GM12891 (cell line): ENCODE measurements around the gene LDB2.

Experiments
- DNase-seq: peaks from one replicate; pipeline ENCODE4 v3.0.0; 2011; ENCODE audit warnings: low spot score; ENCODE audit not compliant: insufficient read length
- FAIRE-seq: peaks from 2 replicates; lab custom pipeline; 2011; peaks lifted over from hg19 to GRCh38; lab: Jason Lieb, UNC
- PAX5 ChIP-seq: IDR thresholded peaks from 2 replicates; pipeline ENCODE4 v1.6.1; 2011; ENCODE audit warnings: low read length, moderate library complexity, mild to moderate bottlenecking; ENCODE audit not compliant: insufficient read depth, severe bottlenecking
- POLR2A ChIP-seq: IDR thresholded peaks from 2 replicates; pipeline ENCODE4 v1.6.1; 2011; ENCODE audit warnings: low read depth, low read length, control low read depth
- POLR2AphosphoS5 ChIP-seq: IDR thresholded peaks from 2 replicates; pipeline ENCODE4 v1.6.1; 2011; ENCODE audit warnings: low read depth, low read length, control low read depth
- POU2F2 ChIP-seq: IDR thresholded peaks from 2 replicates; pipeline ENCODE4 v1.6.1; 2011; ENCODE audit warnings: low read depth, mild to moderate bottlenecking, control low read depth, low read length, moderate library complexity
- SPI1 ChIP-seq: IDR thresholded peaks from 2 replicates; pipeline ENCODE4 v1.6.1; 2011; ENCODE audit warnings: low read depth, low read length, control low read depth
- TAF1 ChIP-seq: IDR thresholded peaks from 2 replicates; pipeline ENCODE4 v1.6.1; 2011; ENCODE audit warnings: low read depth, low read length, control low read depth

The LDB2 gene

GRCh38 chr4:16750216-16750615 lies 148.2 kb downstream of the LDB2 start:
- no peak for FAIRE-seq
- TF ChIP-seq POLR2AphosphoS5, result no peak
- no peak for TF ChIP-seq PAX5
- TF ChIP-seq POU2F2, result no peak
- no peak for TF ChIP-seq TAF1
- TF ChIP-seq POLR2A, result no peak
- TF ChIP-seq SPI1, result no peak
- no peak for DNase-seq

GRCh38 chr4:16745887-16746286 lies 152.6 kb downstream of the LDB2 start:
- TF ChIP-seq TAF1 (no peak), POLR2AphosphoS5 (no peak), SPI1 (no peak), POU2F2 (no peak), PAX5 (no peak), POLR2A (no peak)
- FAIRE-seq (no peak), DNase-seq (no peak)

GRCh38 chr4:16745009-16745635 lies 153.3 kb downstream of the LDB2 start:
- no peak for TF ChIP-seq PAX5
- TF ChIP-seq SPI1, result no peak
- TF ChIP-seq POLR2AphosphoS5, result no peak
- TF ChIP-seq POLR2A, result no peak
- no peak for TF ChIP-seq TAF1
- no peak for TF ChIP-seq POU2F2
- DNase-seq (no peak), FAIRE-seq (no peak)

- DNase-seq (no peak), FAIRE-seq (no peak)
- TF ChIP-seq POU2F2 (no peak), TAF1 (no peak), SPI1 (no peak), POLR2A (no peak), PAX5 (no peak), POLR2AphosphoS5 (no peak)
Observed at GRCh38 chr4:16741287-16741686, 157.2 kb downstream of the LDB2 start.

- no peak for DNase-seq
- TF ChIP-seq POLR2AphosphoS5, result no peak
- no peak for TF ChIP-seq PAX5
- no peak for TF ChIP-seq POLR2A
- no peak for TF ChIP-seq TAF1
- TF ChIP-seq SPI1, result no peak
- TF ChIP-seq POU2F2, result no peak
- no peak for FAIRE-seq
Observed at GRCh38 chr4:16739997-16740624, 158.3 kb downstream of the LDB2 start.

GRCh38 chr4:16738558-16738957 lies 159.9 kb downstream of the LDB2 start:
- no peak for FAIRE-seq
- DNase-seq, result no peak
- no peak for TF ChIP-seq POU2F2

- DNase-seq (no peak), FAIRE-seq (no peak)
- TF ChIP-seq POLR2AphosphoS5 (no peak), POLR2A (no peak), SPI1 (no peak)
Observed at GRCh38 chr4:16733509-16733908, 164.9 kb downstream of the LDB2 start.

GRCh38 chr4:16732741-16733140 lies 165.7 kb downstream of the LDB2 start:
- FAIRE-seq, result no peak
- TF ChIP-seq SPI1 (no peak), POLR2AphosphoS5 (no peak), POU2F2 (no peak), POLR2A (no peak), PAX5 (no peak), TAF1 (no peak)
- DNase-seq, result no peak

GRCh38 chr4:16731776-16732380 lies 166.6 kb downstream of the LDB2 start:
- FAIRE-seq (no peak), DNase-seq (no peak)
- TF ChIP-seq POLR2A (no peak), TAF1 (no peak), POLR2AphosphoS5 (no peak), PAX5 (no peak), POU2F2 (no peak), SPI1 (no peak)

- no peak for DNase-seq
- FAIRE-seq, result no peak
- TF ChIP-seq POU2F2 (no peak), SPI1 (no peak), PAX5 (no peak), TAF1 (no peak), POLR2AphosphoS5 (no peak), POLR2A (no peak)
Observed at GRCh38 chr4:16730522-16731205, 167.8 kb downstream of the LDB2 start.
